ENCODE results near the gene GPD2.
"Not testable (repeated sequence)": the region's sequence is repeated elsewhere in the genome, so short reads cannot be mapped to it uniquely, and the experiment has no call there.

GPD2 gene

GRCh38 chr2:156476021-156476849 lies 40.1 kb downstream of the GPD2 start:
- DNase-seq: no peak

GRCh38 chr2:156476850-156477206 lies 40.6 kb downstream of the GPD2 start:
- no peak for DNase-seq

GRCh38 chr2:156480376-156480775 lies 44.2 kb downstream of the GPD2 start:
- no peak for DNase-seq

GRCh38 chr2:156481312-156481711 lies 45.1 kb downstream of the GPD2 start:
- DNase-seq: no peak

GRCh38 chr2:156483741-156484173 lies 47.6 kb downstream of the GPD2 start:
- no peak for DNase-seq

- no peak for DNase-seq
These were observed 50.0 kb downstream of the GPD2 start for GRCh38 chr2:156486147-156486546.

GRCh38 chr2:156486614-156487013 lies 50.4 kb downstream of the GPD2 start:
- no peak for DNase-seq

- no peak for DNase-seq
These were observed 53.0 kb downstream of the GPD2 start for GRCh38 chr2:156489195-156489594.

GRCh38 chr2:156489750-156490465 lies 53.7 kb downstream of the GPD2 start:
- no peak for DNase-seq

GRCh38 chr2:156490466-156490840 lies 54.3 kb downstream of the GPD2 start:
- no peak for DNase-seq

- DNase-seq: no peak
These were observed 55.0 kb downstream of the GPD2 start for GRCh38 chr2:156491176-156491575.

GRCh38 chr2:156492979-156493378 lies 56.8 kb downstream of the GPD2 start:
- DNase-seq: no peak

- DNase-seq: not testable (repeated sequence)
These were observed 59.8 kb downstream of the GPD2 start for GRCh38 chr2:156495998-156496397.

- DNase-seq: no peak
These were observed 69.5 kb downstream of the GPD2 start for GRCh38 chr2:156505696-156506095.

GRCh38 chr2:156511122-156511521 lies 74.9 kb downstream of the GPD2 start:
- DNase-seq: no peak

- no peak for DNase-seq
These were observed 75.6 kb downstream of the GPD2 start for GRCh38 chr2:156511803-156512202.

GRCh38 chr2:156512451-156512850 lies 76.3 kb downstream of the GPD2 start:
- no peak for DNase-seq

- no peak for DNase-seq
These were observed 77.0 kb downstream of the GPD2 start for GRCh38 chr2:156513219-156513618.

- DNase-seq: no peak
These were observed 81.2 kb downstream of the GPD2 start for GRCh38 chr2:156517419-156517818.

GRCh38 chr2:156518138-156518537 lies 82.0 kb downstream of the GPD2 start:
- no peak for DNase-seq

- no peak for DNase-seq
These were observed 86.8 kb downstream of the GPD2 start for GRCh38 chr2:156522864-156523440.

GRCh38 chr2:156526950-156527636 lies 90.9 kb downstream of the GPD2 start:
- no peak for DNase-seq

- DNase-seq: not testable (repeated sequence)
These were observed 92.4 kb downstream of the GPD2 start for GRCh38 chr2:156528583-156528982.

Data from activated gamma-delta T cell (primary cell).